Panc1 (cell line): ENCODE results near the gene NCAPG2.

Source experiments
- REST ChIP-seq, 2 experiments: IDR thresholded peaks; 2 replicates each; pipeline ENCODE4 v1.6.1; 2011 to 2012; ENCODE audit warnings: low read depth in 2 of 2, control low read depth in 1 of 2, low read length in 1 of 2, mild to moderate bottlenecking in 1 of 2, moderate library complexity in 1 of 2; ENCODE audit not compliant: insufficient read depth in 1 of 2
- TF ChIP-seq, protein P1 (sequence below): fragments of 450-650 bp; IDR thresholded peaks from 2 replicates; pipeline ENCODE4 v1.5.1; 2017; ENCODE audit warnings: mild to moderate bottlenecking

GRCh38 chr7:158745057-158745715 lies 40.6 kb upstream of the NCAPG2 start:
- TF ChIP-seq, protein P1, sequence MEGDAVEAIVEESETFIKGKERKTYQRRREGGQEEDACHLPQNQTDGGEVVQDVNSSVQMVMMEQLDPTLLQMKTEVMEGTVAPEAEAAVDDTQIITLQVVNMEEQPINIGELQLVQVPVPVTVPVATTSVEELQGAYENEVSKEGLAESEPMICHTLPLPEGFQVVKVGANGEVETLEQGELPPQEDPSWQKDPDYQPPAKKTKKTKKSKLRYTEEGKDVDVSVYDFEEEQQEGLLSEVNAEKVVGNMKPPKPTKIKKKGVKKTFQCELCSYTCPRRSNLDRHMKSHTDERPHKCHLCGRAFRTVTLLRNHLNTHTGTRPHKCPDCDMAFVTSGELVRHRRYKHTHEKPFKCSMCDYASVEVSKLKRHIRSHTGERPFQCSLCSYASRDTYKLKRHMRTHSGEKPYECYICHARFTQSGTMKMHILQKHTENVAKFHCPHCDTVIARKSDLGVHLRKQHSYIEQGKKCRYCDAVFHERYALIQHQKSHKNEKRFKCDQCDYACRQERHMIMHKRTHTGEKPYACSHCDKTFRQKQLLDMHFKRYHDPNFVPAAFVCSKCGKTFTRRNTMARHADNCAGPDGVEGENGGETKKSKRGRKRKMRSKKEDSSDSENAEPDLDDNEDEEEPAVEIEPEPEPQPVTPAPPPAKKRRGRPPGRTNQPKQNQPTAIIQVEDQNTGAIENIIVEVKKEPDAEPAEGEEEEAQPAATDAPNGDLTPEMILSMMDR = no peak
- no peak for TF ChIP-seq REST (IDR thresholded peaks at IDR 0.05; ENCODE audit: insufficient read depth in 1 of 2, low read depth in 2 of 2, low read length in 1 of 2)
